B cell (primary cell): Measurements from ENCODE around the gene PRODH. TPM values are rescaled to one million over a fixed set of nuclear protein-coding genes. Genes with fewer than 3 reads are reported as not detected.
"Not testable (repeated sequence)": the region's sequence is repeated elsewhere in the genome, so short reads cannot be mapped to it uniquely, and the experiment has no call there.

Source experiments
- ATAC-seq: fragments of 200-7000 bp; cut with Tn5 transposase; one replicate; pipeline ENCODE4 v1.10.0; 2021; ENCODE audit warnings: low read depth, mild to moderate bottlenecking, moderate number of reproducible peaks, moderate library complexity
- CTCF ChIA-PET: fragments of 350-600 bp; sonication (Branson Sonifier 250); formaldehyde crosslinking; loops from one replicate; lab custom pipeline; 2021; ENCODE audit warnings: antibody characterized with exemption, inconsistent platforms; lab: Charles Lee
- POLR2A ChIA-PET: fragments of 350-600 bp; sonication (Branson Sonifier 250); formaldehyde crosslinking; loops from one replicate; lab custom pipeline; 2021; ENCODE audit warnings: antibody characterized with exemption; lab: Charles Lee
- DNase-seq: peaks from one replicate; pipeline ENCODE4 v3.0.0; 2013
- H2AFZ ChIP-seq: 2 replicates; pipeline ENCODE4 v1.6.1; 2012; ENCODE audit warnings: mild to moderate bottlenecking, low read depth, low read length; ENCODE audit not compliant: insufficient read depth, poor library complexity, severe bottlenecking
- H3K27ac ChIP-seq, 2 donors: 1 replicate in 1 of 2; 2 replicates in 1 of 2; pipeline ENCODE4 v1.5.1; 2012 to 2013; ENCODE audit warnings: low read length in 2 of 2, mild to moderate bottlenecking in 2 of 2, moderate library complexity in 1 of 2
- H3K27me3 ChIP-seq, 4 experiments: fragments of 200-600 bp in 1 of 4; sonication (generic) in 1 of 4; replicated peaks in 1 of 4; 1 replicate in 2 of 4; 2 replicates in 2 of 4; pipeline versions ENCODE4 v1.6.1 to v1.7.0; 2013 to 2016; ENCODE audit warnings: low read length in 3 of 4, mild to moderate bottlenecking in 2 of 4, mixed read lengths in 1 of 4, moderate library complexity in 1 of 4; ENCODE audit not compliant: insufficient read depth in 4 of 4, control insufficient read depth in 3 of 4; ENCODE audit errors: control extremely low read depth in 1 of 4
- H3K36me3 ChIP-seq, 2 experiments: replicated peaks in 1 of 2; 1 replicate in 1 of 2; 2 replicates in 1 of 2; pipeline versions ENCODE4 v1.6.1 to v1.7.1; 2013; ENCODE audit warnings: low read length in 1 of 2; ENCODE audit not compliant: insufficient read depth in 2 of 2, control insufficient read depth in 1 of 2; ENCODE audit errors: control extremely low read depth in 1 of 2, extremely low read depth in 1 of 2
- H3K4me1 ChIP-seq, 2 donors: fragments of 200-600 bp in 1 of 2; sonication (generic) in 1 of 2; 1 replicate in 1 of 2; 2 replicates in 1 of 2; pipeline versions ENCODE4 v1.5.1 to v1.6.1; 2013 to 2017; ENCODE audit warnings: low read length in 2 of 2; ENCODE audit not compliant: control insufficient read depth in 2 of 2, insufficient read depth in 2 of 2
- H3K4me2 ChIP-seq: replicated peaks from 2 replicates; pipeline ENCODE3; 2012; ENCODE audit warnings: mild to moderate bottlenecking, low read depth, low read length; ENCODE audit not compliant: poor library complexity, severe bottlenecking
- H3K4me3 ChIP-seq, 5 experiments: fragments of 200-600 bp in 1 of 5; sonication (generic) in 1 of 5; 1 replicate in 3 of 5; 2 replicates in 2 of 5; pipeline versions ENCODE4 v1.5.1 to v1.7.0; 2011 to 2016; ENCODE audit warnings: low read length in 4 of 5, mild to moderate bottlenecking in 4 of 5, low read depth in 2 of 5, control low read depth in 1 of 5, moderate library complexity in 1 of 5; ENCODE audit not compliant: insufficient read depth in 1 of 5; ENCODE audit errors: control extremely low read depth in 1 of 5, extremely low read depth in 1 of 5
- H3K79me2 ChIP-seq: fragments of 200-600 bp; sonication (generic); one replicate; pipeline ENCODE4 v1.6.0; 2016; ENCODE audit warnings: low read length; ENCODE audit not compliant: control insufficient read depth, insufficient read depth
- H3K9ac ChIP-seq: fragments of 200-600 bp; sonication (generic); 2 replicates; pipeline ENCODE4 v1.6.1; 2017; ENCODE audit warnings: mild to moderate bottlenecking, low read length, moderate library complexity
- H3K9me3 ChIP-seq, 3 donors: one replicate each; pipeline versions ENCODE4 v1.6.1 to v1.7.1; 2013; ENCODE audit warnings: low read length in 2 of 3; ENCODE audit not compliant: control insufficient read depth in 2 of 3, insufficient read depth in 1 of 3; ENCODE audit errors: control extremely low read depth in 1 of 3
- H4K20me1 ChIP-seq: 2 replicates; pipeline ENCODE4 v1.6.0; 2012; ENCODE audit warnings: mild to moderate bottlenecking, low read length; ENCODE audit not compliant: insufficient read depth, control insufficient read depth, poor library complexity, severe bottlenecking
- H3K27ac Mint-ChIP-seq: one replicate; pipeline ENCODE4 v1.8.0; 2021; ENCODE audit warnings: mixed read lengths
- H3K27me3 Mint-ChIP-seq: one replicate; pipeline ENCODE4 v1.8.0; 2021; ENCODE audit warnings: mixed read lengths
- H3K4me1 Mint-ChIP-seq: one replicate; pipeline ENCODE4 v1.8.0; 2021; ENCODE audit warnings: mixed read lengths
- H3K4me3 Mint-ChIP-seq: one replicate; pipeline ENCODE4 v1.8.0; 2021; ENCODE audit warnings: mixed read lengths
- H3K9me3 Mint-ChIP-seq: one replicate; pipeline ENCODE4 v1.8.0; 2022; ENCODE audit warnings: mixed read lengths; ENCODE audit not compliant: insufficient read depth
- WGBS: methylation state at CpG from one replicate; pipeline ENCODE4 v1.1.5; 2013; ENCODE audit warnings: missing lambda C conversion rate; ENCODE audit not compliant: insufficient coverage; 5-methylcytosine and 5-hydroxymethylcytosine counted together
- intact Hi-C: fragments of 100-400 bp; cut with micrococcal nuclease; formaldehyde crosslinking; loops from one replicate; pipeline ENCODE4 v1.10.0; 2022
- polyA plus RNA-seq: library from polyadenylated mRNA; depleted of rRNA; stranded (reverse); fragments of >200 nt; gene quantifications from 2 replicates; pipeline ENCODE4 v1.2.3, GENCODE V29; 2012
- total RNA-seq, 2 donors: library from RNA; stranded (reverse); fragments of 120-200 nt in 1 of 2; gene quantifications; 1 replicate in 1 of 2; 2 replicates in 1 of 2; pipeline versions ENCODE4 v1.2.3 to v1.2.4, GENCODE V29; 2013 to 2022

The PRODH gene
- total and polyA plus RNA-seq, 2 donors (not counting 1 experiment from before 2014, with no cell fraction given) = not detected

DNA sequence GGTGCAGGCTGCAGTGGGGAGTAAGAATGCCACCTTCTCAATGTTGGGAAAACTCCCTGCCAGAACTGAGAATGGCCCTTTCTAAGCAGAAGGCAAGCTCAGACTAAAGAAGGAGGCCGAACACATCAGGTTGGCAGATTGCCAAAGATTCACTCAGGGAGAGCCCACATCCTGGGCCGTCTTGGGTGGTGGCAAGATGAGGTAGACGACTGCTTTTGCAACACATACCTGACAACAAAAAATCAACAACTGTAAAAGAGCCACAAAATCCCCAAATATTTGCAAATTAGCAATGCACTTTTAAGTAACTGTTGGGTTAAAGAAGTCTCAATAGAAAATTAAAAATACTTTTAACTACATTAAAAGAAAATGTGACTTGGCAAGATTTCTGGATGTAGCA, 54.8 kb downstream of the PRODH start:
- H3K27ac ChIP-seq, H3K9ac ChIP-seq, H3K9me3 Mint-ChIP-seq, H3K4me1 ChIP-seq, H3K27me3 ChIP-seq, CTCF ChIA-PET, H3K27me3 Mint-ChIP-seq, POLR2A ChIA-PET, H3K27ac Mint-ChIP-seq, ATAC-seq, H4K20me1 ChIP-seq, intact Hi-C loops, DNase-seq, H3K4me3 Mint-ChIP-seq, H3K4me2 ChIP-seq, H2AFZ ChIP-seq, H3K4me3 ChIP-seq, H3K9me3 ChIP-seq, H3K36me3 ChIP-seq, H3K4me1 Mint-ChIP-seq, H3K79me2 ChIP-seq: not testable (repeated sequence)
- WGBS = no CpG with 5 or more reads among the region's 3 CpGs

Other genes with a start within 250 kb of the PRODH start
- 1.5 and 1.8 TPM in 2 replicates for gene DGCR6, start 30.0 kb downstream of the PRODH start, total RNA-seq
- 2.5 and 9.2 TPM in 2 replicates for gene DGCR6, start 30.0 kb downstream of the PRODH start, polyA plus RNA-seq
- gene DGCR2, start 186.1 kb upstream of the PRODH start, total RNA-seq = 49.5 and 50.4 TPM in 2 replicates
- gene DGCR2, start 186.1 kb upstream of the PRODH start, polyA plus RNA-seq = 28.6 and 28.8 TPM in 2 replicates
- not detected in 2 replicates for gene TSSK2, start 195.0 kb upstream of the PRODH start, total RNA-seq
- 0.15 and 0.17 TPM in 2 replicates for gene TSSK2, start 195.0 kb upstream of the PRODH start, polyA plus RNA-seq
- 21.1 and 22.2 TPM in 2 replicates for gene ESS2, start 208.4 kb upstream of the PRODH start, total RNA-seq
- gene ESS2, start 208.4 kb upstream of the PRODH start, polyA plus RNA-seq = 19.4 and 48.7 TPM in 2 replicates
- gene GSC2, start 214.0 kb upstream of the PRODH start, total RNA-seq = not detected in 2 replicates
- gene GSC2, start 214.0 kb upstream of the PRODH start, polyA plus RNA-seq = not detected in 2 replicates
- 47.7 and 48.4 TPM in 2 replicates for gene SLC25A1, start 242.4 kb upstream of the PRODH start, total RNA-seq
- gene SLC25A1, start 242.4 kb upstream of the PRODH start, polyA plus RNA-seq = 30.8 and 41.3 TPM in 2 replicates